ENCODE data around the gene PAX2. TPM values are rescaled to one million over a fixed set of nuclear protein-coding genes. Genes with fewer than 3 reads are reported as not detected.

The PAX2 gene
- total and polyA plus RNA-seq, 4 donors, result not detected

DNA sequence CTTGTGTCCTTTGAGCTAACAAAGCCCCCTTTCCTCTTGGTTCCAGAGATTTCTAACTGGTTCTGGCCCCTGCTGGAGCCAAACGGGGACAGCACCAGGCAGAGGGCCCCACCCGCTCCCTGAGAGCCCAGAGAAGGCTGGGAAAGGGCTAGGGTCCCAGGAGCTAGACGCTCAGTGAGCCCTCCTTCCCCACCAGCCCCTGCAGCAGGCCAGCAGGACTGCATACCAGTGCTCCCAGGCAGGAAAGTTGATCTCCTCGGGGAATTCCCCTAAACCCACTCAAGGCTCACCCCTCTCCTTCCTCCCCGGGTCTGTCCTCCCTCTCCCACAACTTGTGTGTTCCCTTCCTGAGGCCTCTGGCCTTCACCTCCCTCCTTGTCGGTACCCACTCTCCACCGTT, 47.7 kb downstream of the PAX2 start:
- H3K36me3 ChIP-seq (ENCODE audit: control insufficient read depth in 4 of 4, insufficient read depth in 3 of 4, low read depth in 1 of 4, low read length in 3 of 4), result no peaks in the 10 kb centered on the region
- no peaks in the 10 kb centered on the region for H3K9me3 ChIP-seq (ENCODE audit: control insufficient read depth in 4 of 4, low read length in 3 of 4)
- H3K27me3 ChIP-seq (ENCODE audit: control insufficient read depth in 4 of 4, insufficient read depth in 4 of 4, low read length in 3 of 4), result no peaks in the 10 kb centered on the region
- no peaks in the 10 kb centered on the region for H3K4me1 ChIP-seq (ENCODE audit: control insufficient read depth in 4 of 4, insufficient read depth in 4 of 4, low read length in 3 of 4)
- no peak overlapping the region for H3K4me3 ChIP-seq (ENCODE audit: low read depth in 1 of 3, low read length in 3 of 3)
- no peak overlapping the region for H3K27ac ChIP-seq (ENCODE audit: low read depth in 1 of 2, low read length in 2 of 2)
- H3K9ac ChIP-seq (ENCODE audit: low read depth in 1 of 2, low read length in 2 of 2), result no peak overlapping the region
- WGBS, result 70% methylated on average over 7 of the region's 7 CpGs
- TF ChIP-seq, protein P1, sequence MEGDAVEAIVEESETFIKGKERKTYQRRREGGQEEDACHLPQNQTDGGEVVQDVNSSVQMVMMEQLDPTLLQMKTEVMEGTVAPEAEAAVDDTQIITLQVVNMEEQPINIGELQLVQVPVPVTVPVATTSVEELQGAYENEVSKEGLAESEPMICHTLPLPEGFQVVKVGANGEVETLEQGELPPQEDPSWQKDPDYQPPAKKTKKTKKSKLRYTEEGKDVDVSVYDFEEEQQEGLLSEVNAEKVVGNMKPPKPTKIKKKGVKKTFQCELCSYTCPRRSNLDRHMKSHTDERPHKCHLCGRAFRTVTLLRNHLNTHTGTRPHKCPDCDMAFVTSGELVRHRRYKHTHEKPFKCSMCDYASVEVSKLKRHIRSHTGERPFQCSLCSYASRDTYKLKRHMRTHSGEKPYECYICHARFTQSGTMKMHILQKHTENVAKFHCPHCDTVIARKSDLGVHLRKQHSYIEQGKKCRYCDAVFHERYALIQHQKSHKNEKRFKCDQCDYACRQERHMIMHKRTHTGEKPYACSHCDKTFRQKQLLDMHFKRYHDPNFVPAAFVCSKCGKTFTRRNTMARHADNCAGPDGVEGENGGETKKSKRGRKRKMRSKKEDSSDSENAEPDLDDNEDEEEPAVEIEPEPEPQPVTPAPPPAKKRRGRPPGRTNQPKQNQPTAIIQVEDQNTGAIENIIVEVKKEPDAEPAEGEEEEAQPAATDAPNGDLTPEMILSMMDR (IDR thresholded peaks at IDR 0.05; ENCODE audit: low read depth, low read length, missing input control), result no peak
- DNase-seq (ENCODE audit: low spot score), result no peak

DNA sequence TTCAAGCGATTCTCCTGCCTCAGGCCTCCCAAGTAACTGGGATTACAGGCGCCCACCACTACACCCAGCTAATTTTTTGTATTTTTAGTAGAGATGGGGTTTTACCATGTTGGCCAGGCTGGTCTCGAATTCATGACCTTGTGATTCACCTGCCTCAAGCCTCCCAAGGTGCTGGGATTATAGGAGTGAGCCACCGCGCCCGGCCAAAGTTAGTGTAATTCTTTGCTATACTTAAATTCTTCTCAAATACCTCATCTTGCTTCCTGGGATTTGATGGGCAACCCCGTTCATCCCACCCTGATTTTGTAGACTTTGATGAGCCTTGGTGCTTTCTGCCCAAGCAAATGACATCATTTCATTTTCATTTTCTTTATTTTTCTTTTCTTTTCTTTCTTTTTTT, 54.5 kb downstream of the PAX2 start:
- no peak overlapping the region for H3K27ac ChIP-seq (ENCODE audit: low read depth in 1 of 2, low read length in 2 of 2)
- peaks cover 0 to 5% (median 1%) of the 10 kb centered on the region in 4 donors for H3K27me3 ChIP-seq (ENCODE audit: control insufficient read depth in 4 of 4, insufficient read depth in 4 of 4, low read length in 3 of 4)
- no peaks in the 10 kb centered on the region for H3K9me3 ChIP-seq (ENCODE audit: control insufficient read depth in 4 of 4, low read length in 3 of 4)
- TF ChIP-seq, protein P2, sequence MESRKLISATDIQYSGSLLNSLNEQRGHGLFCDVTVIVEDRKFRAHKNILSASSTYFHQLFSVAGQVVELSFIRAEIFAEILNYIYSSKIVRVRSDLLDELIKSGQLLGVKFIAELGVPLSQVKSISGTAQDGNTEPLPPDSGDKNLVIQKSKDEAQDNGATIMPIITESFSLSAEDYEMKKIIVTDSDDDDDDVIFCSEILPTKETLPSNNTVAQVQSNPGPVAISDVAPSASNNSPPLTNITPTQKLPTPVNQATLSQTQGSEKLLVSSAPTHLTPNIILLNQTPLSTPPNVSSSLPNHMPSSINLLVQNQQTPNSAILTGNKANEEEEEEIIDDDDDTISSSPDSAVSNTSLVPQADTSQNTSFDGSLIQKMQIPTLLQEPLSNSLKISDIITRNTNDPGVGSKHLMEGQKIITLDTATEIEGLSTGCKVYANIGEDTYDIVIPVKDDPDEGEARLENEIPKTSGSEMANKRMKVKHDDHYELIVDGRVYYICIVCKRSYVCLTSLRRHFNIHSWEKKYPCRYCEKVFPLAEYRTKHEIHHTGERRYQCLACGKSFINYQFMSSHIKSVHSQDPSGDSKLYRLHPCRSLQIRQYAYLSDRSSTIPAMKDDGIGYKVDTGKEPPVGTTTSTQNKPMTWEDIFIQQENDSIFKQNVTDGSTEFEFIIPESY (IDR thresholded peaks at IDR 0.05), result no peak
- TF ChIP-seq, protein P1 (IDR thresholded peaks at IDR 0.05; ENCODE audit: low read depth, low read length, missing input control), result no peak
- TF ChIP-seq, protein P3, sequence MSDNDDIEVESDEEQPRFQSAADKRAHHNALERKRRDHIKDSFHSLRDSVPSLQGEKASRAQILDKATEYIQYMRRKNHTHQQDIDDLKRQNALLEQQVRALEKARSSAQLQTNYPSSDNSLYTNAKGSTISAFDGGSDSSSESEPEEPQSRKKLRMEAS (IDR thresholded peaks at IDR 0.05), result no peak
- no peak for TF ChIP-seq RXRA (IDR thresholded peaks at IDR 0.05)
- no peak for TF ChIP-seq HNF4G (IDR thresholded peaks at IDR 0.05)
- TF ChIP-seq FOXA2 (IDR thresholded peaks at IDR 0.05), result no peak
- TF ChIP-seq HNF4A (conservative IDR thresholded peaks at IDR 0.05), result no peak
- TF ChIP-seq RAD21 (IDR thresholded peaks at IDR 0.05), result no peak
- TF ChIP-seq FOXA1 (IDR thresholded peaks at IDR 0.05), result no peak
- no peak for TF ChIP-seq YY1 (IDR thresholded peaks at IDR 0.05)
- TF ChIP-seq, protein P4, sequence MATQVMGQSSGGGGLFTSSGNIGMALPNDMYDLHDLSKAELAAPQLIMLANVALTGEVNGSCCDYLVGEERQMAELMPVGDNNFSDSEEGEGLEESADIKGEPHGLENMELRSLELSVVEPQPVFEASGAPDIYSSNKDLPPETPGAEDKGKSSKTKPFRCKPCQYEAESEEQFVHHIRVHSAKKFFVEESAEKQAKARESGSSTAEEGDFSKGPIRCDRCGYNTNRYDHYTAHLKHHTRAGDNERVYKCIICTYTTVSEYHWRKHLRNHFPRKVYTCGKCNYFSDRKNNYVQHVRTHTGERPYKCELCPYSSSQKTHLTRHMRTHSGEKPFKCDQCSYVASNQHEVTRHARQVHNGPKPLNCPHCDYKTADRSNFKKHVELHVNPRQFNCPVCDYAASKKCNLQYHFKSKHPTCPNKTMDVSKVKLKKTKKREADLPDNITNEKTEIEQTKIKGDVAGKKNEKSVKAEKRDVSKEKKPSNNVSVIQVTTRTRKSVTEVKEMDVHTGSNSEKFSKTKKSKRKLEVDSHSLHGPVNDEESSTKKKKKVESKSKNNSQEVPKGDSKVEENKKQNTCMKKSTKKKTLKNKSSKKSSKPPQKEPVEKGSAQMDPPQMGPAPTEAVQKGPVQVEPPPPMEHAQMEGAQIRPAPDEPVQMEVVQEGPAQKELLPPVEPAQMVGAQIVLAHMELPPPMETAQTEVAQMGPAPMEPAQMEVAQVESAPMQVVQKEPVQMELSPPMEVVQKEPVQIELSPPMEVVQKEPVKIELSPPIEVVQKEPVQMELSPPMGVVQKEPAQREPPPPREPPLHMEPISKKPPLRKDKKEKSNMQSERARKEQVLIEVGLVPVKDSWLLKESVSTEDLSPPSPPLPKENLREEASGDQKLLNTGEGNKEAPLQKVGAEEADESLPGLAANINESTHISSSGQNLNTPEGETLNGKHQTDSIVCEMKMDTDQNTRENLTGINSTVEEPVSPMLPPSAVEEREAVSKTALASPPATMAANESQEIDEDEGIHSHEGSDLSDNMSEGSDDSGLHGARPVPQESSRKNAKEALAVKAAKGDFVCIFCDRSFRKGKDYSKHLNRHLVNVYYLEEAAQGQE (IDR thresholded peaks at IDR 0.05), result no peak
- TF ChIP-seq EGR1 (IDR thresholded peaks at IDR 0.05; ENCODE audit: low read depth in 2 of 2), result no peak
- no peak for TF ChIP-seq GABPA (IDR thresholded peaks at IDR 0.05 in 1 of 2, conservative IDR thresholded peaks at IDR 0.05 in 1 of 2)
- H3K9ac ChIP-seq (ENCODE audit: low read depth in 1 of 2, low read length in 2 of 2), result no peak overlapping the region
- no peaks in the 10 kb centered on the region for H3K4me1 ChIP-seq (ENCODE audit: control insufficient read depth in 4 of 4, insufficient read depth in 4 of 4, low read length in 3 of 4)
- 92% methylated on average over 7 of the region's 7 CpGs for WGBS
- no peak for DNase-seq (ENCODE audit: low spot score)
- H3K4me3 ChIP-seq (ENCODE audit: low read depth in 1 of 3, low read length in 3 of 3), result no peak overlapping the region
- no peaks in the 10 kb centered on the region for H3K36me3 ChIP-seq (ENCODE audit: control insufficient read depth in 4 of 4, insufficient read depth in 3 of 4, low read depth in 1 of 4, low read length in 3 of 4)

Measured in liver (tissue), 9 donors.